HepG2 (cell line): ENCODE results near the gene GDAP1L1. TPM values are rescaled to one million over a fixed set of nuclear protein-coding genes. Genes with fewer than 3 reads are reported as not detected.
A peak's percentile ranks its signal among the peaks of the same experiment; 100 is the strongest.

Source experiments
- ATF3 ChIP-seq: sonication (generic); formaldehyde crosslinking; IDR thresholded peaks from 2 replicates; pipeline ENCODE4 v1.4.0; 2020; ENCODE audit warnings: missing genetic modification reagents
- CEBPZ ChIP-seq: IDR thresholded peaks from 2 replicates; pipeline ENCODE4 v1.6.1; 2012; ENCODE audit warnings: low read length, improper control_type of control experiment
- CREM ChIP-seq, 2 experiments: sonication (generic) in 1 of 2; formaldehyde crosslinking in 1 of 2; IDR thresholded peaks; 2 replicates each; pipeline versions ENCODE4 v1.4.0 to v1.6.1; 2016 to 2020; ENCODE audit warnings: antibody characterized with exemption in 1 of 2, mild to moderate bottlenecking in 1 of 2, missing genetic modification reagents in 1 of 2
- ELF3 ChIP-seq: IDR thresholded peaks from 2 replicates; pipeline ENCODE4 v1.6.1; 2016; ENCODE audit warnings: missing genetic modification reagents, missing compliant biosample characterization
- FOXA3 ChIP-seq: IDR thresholded peaks from 2 replicates; pipeline ENCODE4 v1.6.1; 2016; ENCODE audit warnings: missing genetic modification reagents, missing compliant biosample characterization
- HMGXB4 ChIP-seq, 2 experiments: sonication (generic) in 1 of 2; formaldehyde crosslinking in 1 of 2; IDR thresholded peaks; 2 replicates each; pipeline versions ENCODE4 v1.4.0 to v1.6.1; 2018 to 2020; ENCODE audit warnings: missing genetic modification reagents in 2 of 2, borderline replicate concordance in 1 of 2, low read depth in 1 of 2, mild to moderate bottlenecking in 1 of 2, missing biosample characterization in 1 of 2
- IRF2 ChIP-seq: IDR thresholded peaks from 2 replicates; pipeline ENCODE4 v1.6.1; 2018; ENCODE audit warnings: missing genetic modification reagents, missing compliant biosample characterization
- MTA3 ChIP-seq: sonication (generic); formaldehyde crosslinking; IDR thresholded peaks from 2 replicates; pipeline ENCODE4 v1.4.0; 2020; ENCODE audit warnings: missing genetic modification reagents
- NFAT5 ChIP-seq: sonication (generic); formaldehyde crosslinking; IDR thresholded peaks from 2 replicates; pipeline ENCODE4 v1.4.0; 2020; ENCODE audit warnings: missing genetic modification reagents
- NFIC ChIP-seq: IDR thresholded peaks from 2 replicates; pipeline ENCODE4 v1.6.1; 2012; ENCODE audit warnings: mild to moderate bottlenecking, low read length, inconsistent platforms
- RAD21 ChIP-seq: fragments of 450-650 bp; formaldehyde crosslinking; IDR thresholded peaks from 2 replicates; pipeline ENCODE4 v1.5.0; 2020; ENCODE audit warnings: mild to moderate bottlenecking
- SMC3 ChIP-seq: IDR thresholded peaks from 2 replicates; pipeline ENCODE4 v1.6.1; 2011; ENCODE audit warnings: low read length, improper control_type of control experiment
- SP1 ChIP-seq, 2 experiments: fragments of 450-650 bp in 1 of 2; sonication (generic) in 1 of 2; formaldehyde crosslinking in 1 of 2; IDR thresholded peaks; 2 replicates each; pipeline versions ENCODE4 v1.4.0 to v1.6.1; 2016 to 2020; ENCODE audit warnings: missing genetic modification reagents in 1 of 2
- THAP11 ChIP-seq: IDR thresholded peaks from 2 replicates; pipeline ENCODE4 v1.6.1; 2016; ENCODE audit warnings: missing biosample characterization, missing genetic modification reagents
- XRCC5 ChIP-seq: fragments of 200-400 bp; formaldehyde crosslinking; optimal IDR thresholded peaks from 2 replicates; pipeline ENCODE3; 2017; ENCODE audit warnings: mild to moderate bottlenecking, low read length
- ZFX ChIP-seq: sonication (generic); formaldehyde crosslinking; IDR thresholded peaks from 2 replicates; pipeline ENCODE4 v1.4.0; 2020; ENCODE audit warnings: mild to moderate bottlenecking, low read depth, missing genetic modification reagents, moderate library complexity
- ZNF496 ChIP-seq: sonication (generic); formaldehyde crosslinking; IDR thresholded peaks from 2 replicates; pipeline ENCODE4 v1.8.1; 2023; ENCODE audit warnings: mild to moderate bottlenecking, moderate library complexity, missing genetic modification reagents; ENCODE audit not compliant: insufficient replicate concordance
- ZNF576 ChIP-seq: sonication (generic); formaldehyde crosslinking; IDR thresholded peaks from 2 replicates; pipeline ENCODE4 v1.4.0; 2020; ENCODE audit warnings: mild to moderate bottlenecking, missing genetic modification reagents
- polyA plus RNA-seq, 8 experiments: library from polyadenylated mRNA; depleted of rRNA in 3 of 8; stranded (reverse) in 7 of 8; unstranded in 1 of 8; fragments of >200 nt; fragmentation: Illumina TruSeq in 4 of 8; extraction: Trizol in 4 of 8; gene quantifications; 2 replicates each; pipeline versions ENCODE4 v1.2.1 to v1.2.3, GENCODE V29; 2011 to 2016; ENCODE audit warnings: low read depth in 4 of 8, missing spikeins in 1 of 8, mixed read lengths in 1 of 8; ENCODE audit not compliant: insufficient read depth in 1 of 8
- total RNA-seq, 5 experiments: library from RNA; depleted of rRNA; stranded (reverse); fragments of >200 nt; fragmentation: Illumina TruSeq; extraction: Trizol; gene quantifications; 2 replicates each; pipeline ENCODE4 v1.2.3, GENCODE V29; 2016; ENCODE audit warnings: low read depth in 1 of 5

Gene GDAP1L1
- total and polyA plus RNA-seq, 2 of the 13 experiments (the other 11 are each of a cell fraction or from before 2014, with no cell fraction given): 0.04 TPM; not detected in 1

- TF ChIP-seq CEBPZ (no peak), ZNF576 (CRISPR knock-in tag) (no peak), ATF3 (CRISPR knock-in tag) (0 out of 2 replicates have a peak, but pooled peaks have one; percentile 29), FOXA3 (0 out of 2 replicates have a peak, but pooled peaks have one; percentile 14), ELF3 (CRISPR knock-in tag) (peak; percentile 53), ZNF496 (CRISPR knock-in tag) (no peak), HMGXB4 (CRISPR knock-in tag; IDR thresholded peaks at IDR 0.05; ENCODE audit: borderline replicate concordance in 1 of 2, low read depth in 1 of 2) (peak in 1 of 2 experiments; percentile 38; a peak in 1 of 4 replicates), ZFX (CRISPR knock-in tag) (peak; percentile 53), NFAT5 (CRISPR knock-in tag) (no peak), SMC3 (peak; percentile 89), IRF2 (CRISPR knock-in tag) (0 out of 2 replicates have a peak, but pooled peaks have one; percentile 37), CREM (IDR thresholded peaks at IDR 0.05) (no peak), CREM (CRISPR knock-in tag; IDR thresholded peaks at IDR 0.05) (no peak), RAD21 (CRISPR knock-in tag) (peak; percentile 47), NFIC (no peak), XRCC5 (peak; percentile 33), SP1 (IDR thresholded peaks at IDR 0.05) (no peak), SP1 (CRISPR knock-in tag; IDR thresholded peaks at IDR 0.05) (0 out of 2 replicates have a peak, but pooled peaks have one; percentile 17), THAP11 (CRISPR knock-in tag) (no peak), MTA3 (CRISPR knock-in tag) (no peak)
Observed at GRCh38 chr20:44253528-44253927, 6.4 kb downstream of the GDAP1L1 start (continued).
